CD4-positive, alpha-beta T cell (primary cell): ENCODE results near the gene SNUPN. TPM values are rescaled to one million over a fixed set of nuclear protein-coding genes. Genes with fewer than 3 reads are reported as not detected.

Experiments used
- ATAC-seq: fragments of 200-7000 bp; cut with Tn5 transposase; one replicate; pipeline ENCODE4 v1.10.0; 2022; ENCODE audit warnings: mild to moderate bottlenecking; ENCODE audit not compliant: poor library complexity
- CTCF ChIA-PET: fragments of 350-600 bp; sonication (Branson Sonifier 250); formaldehyde crosslinking; loops from one replicate; lab custom pipeline; 2021; ENCODE audit warnings: antibody characterized with exemption, inconsistent platforms; lab: Charles Lee
- POLR2A ChIA-PET: fragments of 350-600 bp; sonication (Branson Sonifier 250); formaldehyde crosslinking; loops from one replicate; lab custom pipeline; 2021; ENCODE audit warnings: antibody characterized with exemption, inconsistent platforms; lab: Charles Lee
- DNase-seq, 14 experiments: peaks; one replicate each; pipeline ENCODE4 v3.0.0-alpha.2; 2013 to 2020; ENCODE audit warnings: mixed read lengths in 2 of 14
- H3K27ac ChIP-seq, 2 donors: one replicate each; pipeline versions ENCODE4 v1.5.1 to v1.7.0; 2013; ENCODE audit warnings: low read length in 2 of 2, low read depth in 1 of 2, mild to moderate bottlenecking in 1 of 2
- H3K27me3 ChIP-seq, 2 experiments: 1 replicate in 1 of 2; 2 replicates in 1 of 2; pipeline versions ENCODE4 v1.6.1 to v1.7.0; 2013; ENCODE audit warnings: low read length in 2 of 2, control low read depth in 1 of 2, mild to moderate bottlenecking in 1 of 2, moderate library complexity in 1 of 2; ENCODE audit not compliant: insufficient read depth in 2 of 2, control insufficient read depth in 1 of 2
- H3K36me3 ChIP-seq: one replicate; pipeline ENCODE4 v1.6.1; 2013; ENCODE audit warnings: low read length, control low read depth; ENCODE audit not compliant: insufficient read depth
- H3K4me1 ChIP-seq: one replicate; pipeline ENCODE4 v1.6.1; 2013; ENCODE audit warnings: low read length, control low read depth; ENCODE audit not compliant: insufficient read depth
- H3K4me3 ChIP-seq: one replicate; pipeline ENCODE4 v1.5.1; 2013; ENCODE audit warnings: mild to moderate bottlenecking, low read length, moderate library complexity
- H3K9me3 ChIP-seq, 2 experiments: 1 replicate in 1 of 2; 2 replicates in 1 of 2; pipeline versions ENCODE4 v1.6.1 to v1.7.0; 2013; ENCODE audit warnings: low read length in 2 of 2, mild to moderate bottlenecking in 2 of 2, control low read depth in 1 of 2, moderate library complexity in 1 of 2; ENCODE audit not compliant: control insufficient read depth in 1 of 2, insufficient read depth in 1 of 2
- H3K27ac Mint-ChIP-seq: one replicate; pipeline ENCODE4 v1.8.0; 2020; ENCODE audit warnings: mixed read lengths
- H3K27me3 Mint-ChIP-seq: one replicate; pipeline ENCODE4 v1.8.0; 2021; ENCODE audit warnings: mixed read lengths
- H3K36me3 Mint-ChIP-seq: one replicate; pipeline ENCODE4 v1.8.0; 2021; ENCODE audit warnings: low read depth, mixed read lengths
- H3K4me1 Mint-ChIP-seq: one replicate; pipeline ENCODE4 v1.8.0; 2021; ENCODE audit warnings: low read depth, mixed read lengths
- H3K4me3 Mint-ChIP-seq: one replicate; pipeline ENCODE4 v1.8.0; 2020; ENCODE audit warnings: mild to moderate bottlenecking, mixed read lengths
- H3K9me3 Mint-ChIP-seq: one replicate; pipeline ENCODE4 v1.8.0; 2020; ENCODE audit warnings: mixed read lengths
- intact Hi-C, 2 experiments: fragments of 100-400 bp; cut with DNase I in 1 of 2; cut with micrococcal nuclease in 1 of 2; formaldehyde crosslinking; loops; one replicate each; pipeline versions ENCODE4 v1.15.1 to v1.9.0; 2023 to 2025; cut with DNase I, micrococcal nuclease
- total RNA-seq, 174 experiments: library from RNA in 2 of 174; stranded (reverse) in 2 of 174; gene quantifications; one replicate each; pipeline ENCODE4 v1.2.3 and lab custom pipeline; 2021 to 2026
- TF ChIP-seq, protein P1 (sequence below): fragments of 200-600 bp; IDR thresholded peaks from one replicate; pipeline ENCODE4 v1.8.0; 2022; ENCODE audit warnings: antibody characterized with exemption, mild to moderate bottlenecking

SNUPN gene
- total RNA-seq, 2 experiments from 2014 or later = 10.0 to 11.6 TPM

DNA sequence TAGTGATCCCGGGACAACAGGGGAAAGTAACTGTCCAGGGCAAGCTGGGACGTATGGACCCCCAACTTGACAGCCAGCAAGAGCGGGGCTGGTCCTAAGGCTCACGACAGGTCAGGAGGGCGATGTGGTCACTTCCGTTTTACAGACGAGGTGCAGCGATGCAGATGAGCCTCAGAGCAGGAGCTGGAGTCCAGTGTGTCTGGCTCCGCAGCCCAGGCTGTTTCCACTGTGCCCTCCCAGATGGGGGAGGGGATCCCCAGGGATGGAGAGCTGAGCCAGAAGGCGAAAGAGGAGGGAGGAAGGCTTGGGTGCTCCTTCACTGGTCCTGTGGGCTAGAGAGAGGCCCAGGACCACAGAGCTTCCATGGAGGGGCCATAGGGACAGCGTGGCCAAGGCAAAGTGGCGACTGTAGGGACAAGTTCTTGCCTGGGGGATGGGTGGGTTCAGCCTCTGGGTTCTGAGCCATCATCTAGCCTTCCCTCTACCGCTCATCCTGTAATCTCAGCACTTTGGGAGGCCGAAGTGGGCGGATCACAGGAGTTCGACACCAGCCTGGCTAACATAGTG, 27.9 kb upstream of the SNUPN start:
- ChIA-PET CTCF (no interaction called here), POLR2A (interaction anchor here (1.1 kb wide), 1 partner anchor 13 kb away, joined by 3 read pairs; the partner anchor contains the start of gene IMP3)
- H3K9me3 Mint-ChIP-seq = no peaks in the 10 kb centered on the region
- no peak overlapping the region for H3K27ac Mint-ChIP-seq
- H3K27me3 ChIP-seq = no peaks in the 10 kb centered on the region
- intact Hi-C loops = no loop called here
- no peak overlapping the region for H3K27ac ChIP-seq
- H3K4me3 ChIP-seq = no peak overlapping the region
- no peak for DNase-seq
- no peak overlapping the region for H3K4me3 Mint-ChIP-seq
- no peaks in the 10 kb centered on the region for H3K36me3 ChIP-seq
- H3K27me3 Mint-ChIP-seq = no peaks in the 10 kb centered on the region
- TF ChIP-seq, protein P1, sequence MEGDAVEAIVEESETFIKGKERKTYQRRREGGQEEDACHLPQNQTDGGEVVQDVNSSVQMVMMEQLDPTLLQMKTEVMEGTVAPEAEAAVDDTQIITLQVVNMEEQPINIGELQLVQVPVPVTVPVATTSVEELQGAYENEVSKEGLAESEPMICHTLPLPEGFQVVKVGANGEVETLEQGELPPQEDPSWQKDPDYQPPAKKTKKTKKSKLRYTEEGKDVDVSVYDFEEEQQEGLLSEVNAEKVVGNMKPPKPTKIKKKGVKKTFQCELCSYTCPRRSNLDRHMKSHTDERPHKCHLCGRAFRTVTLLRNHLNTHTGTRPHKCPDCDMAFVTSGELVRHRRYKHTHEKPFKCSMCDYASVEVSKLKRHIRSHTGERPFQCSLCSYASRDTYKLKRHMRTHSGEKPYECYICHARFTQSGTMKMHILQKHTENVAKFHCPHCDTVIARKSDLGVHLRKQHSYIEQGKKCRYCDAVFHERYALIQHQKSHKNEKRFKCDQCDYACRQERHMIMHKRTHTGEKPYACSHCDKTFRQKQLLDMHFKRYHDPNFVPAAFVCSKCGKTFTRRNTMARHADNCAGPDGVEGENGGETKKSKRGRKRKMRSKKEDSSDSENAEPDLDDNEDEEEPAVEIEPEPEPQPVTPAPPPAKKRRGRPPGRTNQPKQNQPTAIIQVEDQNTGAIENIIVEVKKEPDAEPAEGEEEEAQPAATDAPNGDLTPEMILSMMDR = no peak
- H3K4me1 Mint-ChIP-seq = peaks cover 24% of the 10 kb centered on the region
- no peaks in the 10 kb centered on the region for H3K36me3 Mint-ChIP-seq
- ATAC-seq = no peak
- peaks cover 23% of the 10 kb centered on the region for H3K4me1 ChIP-seq
- H3K9me3 ChIP-seq = no peaks in the 10 kb centered on the region

DNA sequence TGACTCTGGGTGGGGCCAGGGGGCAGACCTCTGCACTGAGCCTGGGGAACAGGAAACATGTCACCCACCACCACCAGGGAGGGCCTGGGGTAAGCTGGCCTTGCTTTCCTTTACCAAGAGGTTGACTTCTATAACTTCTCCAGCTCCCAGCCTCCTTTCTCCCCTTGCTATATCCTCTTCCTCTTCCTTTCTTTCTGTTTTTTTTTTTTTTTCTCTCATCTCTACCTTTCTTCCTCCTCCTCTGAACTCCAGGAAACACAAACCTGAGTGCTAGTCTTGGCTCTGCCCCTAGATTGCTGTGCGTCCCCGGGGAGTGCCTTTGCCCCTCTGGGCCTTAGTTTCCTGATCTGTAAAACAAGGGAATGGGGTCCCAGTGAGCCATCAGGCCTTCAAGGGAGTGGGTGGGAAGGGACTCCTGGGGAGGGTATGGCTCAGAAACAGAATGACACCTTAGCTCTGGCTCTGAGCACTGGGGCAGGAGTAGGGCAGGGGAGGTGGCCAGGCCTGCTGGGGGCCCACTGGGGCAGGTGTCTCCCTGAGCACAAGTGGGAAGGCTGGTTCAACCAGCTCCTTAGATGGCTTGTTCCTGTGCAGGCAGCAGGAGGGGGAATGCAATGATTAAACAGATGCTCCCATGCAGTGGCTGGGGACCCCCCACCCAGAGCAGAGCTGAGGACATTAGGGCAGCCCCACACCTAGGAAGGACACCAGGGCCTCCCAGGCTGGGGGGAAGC, 26.5 kb upstream of the SNUPN start:
- no peak overlapping the region for H3K27ac Mint-ChIP-seq
- POLR2A ChIA-PET = interaction anchor here (0.6 to 1.5 kb wide), 2 partner anchors 12 to 197 kb away, joined by 3 to 6 read pairs; partner anchors contain the start of gene IMP3
- H3K36me3 Mint-ChIP-seq = no peaks in the 10 kb centered on the region
- no peaks in the 10 kb centered on the region for H3K27me3 ChIP-seq
- DNase-seq (no peak), ATAC-seq (no peak)
- intact Hi-C loops = no loop called here
- H3K4me3 ChIP-seq = no peak overlapping the region
- TF ChIP-seq, protein P1 = no peak
- no peaks in the 10 kb centered on the region for H3K36me3 ChIP-seq
- peaks cover 25% of the 10 kb centered on the region for H3K4me1 Mint-ChIP-seq
- no peak overlapping the region for H3K27ac ChIP-seq
- no peaks in the 10 kb centered on the region for H3K9me3 Mint-ChIP-seq
- CTCF ChIA-PET = interaction anchor here (0.6 kb wide), 1 partner anchor 34 kb away, joined by 4 read pairs; no protein-coding TSS in a partner anchor
- H3K9me3 ChIP-seq = no peaks in the 10 kb centered on the region
- H3K4me3 Mint-ChIP-seq = peak overlapping the region; percentile 31
- H3K27me3 Mint-ChIP-seq = no peaks in the 10 kb centered on the region
- H3K4me1 ChIP-seq = peaks cover 32% of the 10 kb centered on the region

DNA sequence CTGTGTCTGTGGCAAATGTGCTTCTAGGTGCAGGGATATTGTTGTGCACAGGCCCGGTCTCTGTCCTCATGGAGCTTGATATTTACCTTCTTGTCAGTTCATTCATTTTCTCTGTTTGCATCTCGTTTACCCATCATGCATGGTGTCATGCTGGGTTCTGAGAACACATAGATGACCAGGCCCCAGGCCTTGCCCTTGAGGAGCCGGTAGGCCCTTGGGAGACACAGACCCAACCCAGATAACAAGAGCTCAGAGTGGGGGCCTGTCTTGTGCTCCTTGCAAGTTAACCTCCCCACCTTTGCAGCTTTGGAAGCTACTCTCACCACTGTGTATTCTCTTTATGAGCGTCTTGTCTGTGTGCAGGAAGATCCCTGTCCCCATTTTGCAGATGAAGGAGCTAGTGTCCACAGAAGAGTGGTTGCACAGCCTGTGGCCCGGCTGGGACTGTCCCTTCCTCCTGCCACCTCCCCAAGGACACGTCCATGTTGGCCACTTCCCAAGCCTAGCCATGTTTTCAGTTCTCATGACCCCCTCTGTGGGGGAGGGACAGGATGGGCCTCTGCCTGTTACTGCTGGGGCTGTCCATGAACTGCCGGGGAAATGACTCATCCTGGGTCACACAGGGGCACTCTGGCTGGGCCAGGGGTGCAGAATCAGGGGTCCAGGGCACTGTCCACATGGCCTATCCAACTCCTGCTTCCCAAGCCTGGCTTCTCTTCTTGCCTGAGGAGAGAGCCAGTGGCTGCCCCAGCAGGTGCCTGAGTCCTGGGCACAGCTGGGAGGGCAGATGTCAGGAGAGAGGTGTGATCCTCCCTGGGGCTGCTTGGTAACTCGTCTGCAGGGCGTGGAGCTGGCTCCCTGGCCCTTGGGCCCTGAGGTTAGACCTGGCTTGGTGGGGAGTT, 25.6 kb upstream of the SNUPN start:
- H3K27me3 Mint-ChIP-seq = no peaks in the 10 kb centered on the region
- no peaks in the 10 kb centered on the region for H3K27me3 ChIP-seq
- no peaks in the 10 kb centered on the region for H3K9me3 Mint-ChIP-seq
- ChIA-PET POLR2A (interaction anchor here (1.3 to 1.5 kb wide), 2 partner anchors 11 to 26 kb away, joined by 3 to 6 read pairs; partner anchors contain the start of genes IMP3 and SNUPN), CTCF (interaction anchor here (0.6 kb wide), 1 partner anchor 35 kb away, joined by 4 read pairs; no protein-coding TSS in a partner anchor)
- intact Hi-C loops = no loop called here
- peak overlapping the region; percentile 60 for H3K27ac Mint-ChIP-seq
- no peaks in the 10 kb centered on the region for H3K9me3 ChIP-seq
- DNase-seq (no peak), ATAC-seq (no peak)
- H3K4me3 Mint-ChIP-seq = peak overlapping the region; percentile 73
- H3K4me1 Mint-ChIP-seq = peaks cover 31% of the 10 kb centered on the region
- H3K4me1 ChIP-seq = peaks cover 40% of the 10 kb centered on the region
- no peaks in the 10 kb centered on the region for H3K36me3 Mint-ChIP-seq
- no peaks in the 10 kb centered on the region for H3K36me3 ChIP-seq
- no peak overlapping the region for H3K4me3 ChIP-seq
- H3K27ac ChIP-seq = no peak overlapping the region
- TF ChIP-seq, protein P1 = no peak
